Neural cell (in vitro differentiated cells): ENCODE results near the gene SOCS2. TPM values are rescaled to one million over a fixed set of nuclear protein-coding genes. Genes with fewer than 3 reads are reported as not detected.

Experiments
- polyA plus RNA-seq: library from polyadenylated mRNA; depleted of rRNA; stranded (reverse); fragments of >200 nt; gene quantifications from 2 replicates; pipeline ENCODE4 v1.2.3, GENCODE V29; 2014

The SOCS2 gene
- polyA plus RNA-seq, 1 donor from 2014 or later: 119 TPM

Other genes with a start within 250 kb of the SOCS2 start
- 27.7 and 39.9 TPM in 2 replicates for gene NUDT4, start 194.8 kb upstream of the SOCS2 start, polyA plus RNA-seq
- gene UBE2N, start 130.7 kb upstream of the SOCS2 start, polyA plus RNA-seq: 168 and 172 TPM in 2 replicates
- gene MRPL42, start 105.2 kb upstream of the SOCS2 start, polyA plus RNA-seq: 236 and 260 TPM in 2 replicates
- gene CRADD, start 104.7 kb downstream of the SOCS2 start, polyA plus RNA-seq: 23.5 and 39.0 TPM in 2 replicates